GM23248 (cell line): ENCODE results near the gene GLT1D1.

Source experiments
- EZH2 ChIP-seq: fragments of 200-600 bp; sonication (generic); IDR thresholded peaks from 2 replicates; pipeline ENCODE4 v1.6.1; 2018; ENCODE audit warnings: antibody characterized with exemption, mild to moderate bottlenecking; ENCODE audit not compliant: insufficient read depth, poor library complexity, severe bottlenecking
- EZH2phosphoT487 ChIP-seq: fragments of 200-600 bp; sonication (generic); IDR thresholded peaks from 2 replicates; pipeline ENCODE4 v1.6.1; 2018; ENCODE audit warnings: antibody characterized with exemption, moderate library complexity, mild to moderate bottlenecking, low read depth; ENCODE audit not compliant: insufficient read depth

DNA sequence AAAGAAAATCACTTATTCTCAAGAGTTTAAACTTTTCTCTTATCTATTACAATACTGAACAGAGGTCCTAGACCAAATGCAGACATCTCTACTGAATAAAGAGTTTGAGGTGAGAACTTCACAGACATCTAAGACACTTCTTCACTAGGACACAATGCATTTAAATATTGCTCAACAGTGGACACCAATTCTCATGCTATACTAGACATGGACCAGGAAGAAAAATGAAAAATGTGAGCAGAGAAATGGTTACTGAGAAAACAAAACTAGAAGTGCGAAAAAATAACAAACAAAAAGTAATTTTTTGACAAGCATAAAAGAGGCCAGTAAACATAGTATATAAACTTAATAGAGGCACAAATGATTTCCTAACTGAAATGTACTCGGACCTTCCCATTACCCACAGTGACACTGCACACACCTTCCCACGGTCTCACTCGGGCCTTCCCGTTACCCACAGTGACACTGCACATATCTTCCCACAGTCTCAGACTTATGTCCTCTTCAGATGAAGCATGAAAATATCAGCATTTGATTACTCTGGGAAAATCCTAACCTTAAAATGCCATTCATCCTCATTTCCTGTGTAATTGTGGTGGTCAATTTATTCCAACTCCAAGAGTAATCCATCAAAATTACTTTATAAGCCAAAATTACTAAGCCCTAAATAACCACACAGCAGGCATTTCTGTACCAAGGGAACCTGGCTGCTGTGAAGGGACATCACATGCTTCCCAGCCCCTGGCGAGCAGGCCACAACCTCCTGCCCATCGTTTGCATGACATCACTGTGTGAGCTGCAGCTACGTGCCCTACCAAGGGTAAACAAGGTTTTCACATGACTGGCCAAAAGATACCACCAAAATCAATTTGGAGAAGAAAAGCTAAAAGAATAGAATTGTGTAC lies 35.9 kb upstream of the GLT1D1 start:
- TF ChIP-seq EZH2 (no peak), EZH2phosphoT487 (no peak)
